ENCODE results near the gene RHD. TPM values are rescaled to one million over a fixed set of nuclear protein-coding genes. Genes with fewer than 3 reads are reported as not detected.

Gene RHD
- total RNA-seq, 4 donors from 2014 or later = not detected

- peak within 1 kb of the TSS; percentile 83 to 99 (median 93) for H3K27ac ChIP-seq
- no peak for TF ChIP-seq CTCF (IDR thresholded peaks at IDR 0.05)
- peak; percentile 45 to 93 for TF ChIP-seq POLR2A (IDR thresholded peaks at IDR 0.05)
- peaks cover 13 to 15% of the 10 kb centered on the region in 2 donors for H3K4me1 ChIP-seq
- WGBS, 2 donors = 0 to 1% methylated on average over 23 to 36 of the region's 75 CpGs
- no peaks in the 10 kb centered on the region for H3K36me3 ChIP-seq
- peak within 1 kb of the TSS; percentile 69 to 99 (median 98) for H3K4me3 ChIP-seq (replicated peaks in 1 of 3)
- H3K9me3 ChIP-seq = no peaks in the 10 kb centered on the region
- intact Hi-C loops (cut with DNase I) = no loop called here
- H3K27me3 ChIP-seq = no peaks in the 10 kb centered on the region
- peak; percentile 92 to 93 for DNase-seq
Measured at GRCh38 chr1:25338188-25338981, 66.1 kb downstream of the RHD start, which contains the start of gene TMEM50A. Gene TMEM50A (plus strand): TSS chr1:25338334. CDS start chr1:25340487, 2,153 bp downstream.

GRCh38 chr1:25338986-25339385, 66.7 kb downstream of the RHD start:
- Histone ChIP-seq H3K9me3 (no peaks in the 10 kb centered on the region), H3K27me3 (no peaks in the 10 kb centered on the region), H3K4me1 (peaks cover 13 to 15% of the 10 kb centered on the region in 2 donors), H3K27ac (peak overlapping the region; percentile 83 to 99 (median 93)), H3K4me3 (replicated peaks in 1 of 3) (peak overlapping the region; percentile 69 to 99 (median 98)), H3K36me3 (no peaks in the 10 kb centered on the region)
- no peak for DNase-seq
- TF ChIP-seq POLR2A (IDR thresholded peaks at IDR 0.05) (no peak), CTCF (IDR thresholded peaks at IDR 0.05) (no peak)
- 1% methylated on average over 6 of the region's 6 CpGs for WGBS, 2 donors
- intact Hi-C loops (cut with DNase I) = no loop called here

GRCh38 chr1:25341746-25342145, 69.4 kb downstream of the RHD start:
- Histone ChIP-seq H3K4me1 (peaks cover 13 to 15% of the 10 kb centered on the region in 2 donors), H3K36me3 (peaks cover 0 to 3% of the 10 kb centered on the region in 2 donors), H3K27ac (no peak overlapping the region), H3K9me3 (no peaks in the 10 kb centered on the region), H3K27me3 (no peaks in the 10 kb centered on the region), H3K4me3 (replicated peaks in 1 of 3) (no peak overlapping the region)
- TF ChIP-seq POLR2A (IDR thresholded peaks at IDR 0.05) (no peak), CTCF (IDR thresholded peaks at IDR 0.05) (no peak)
- 85 to 87% methylated on average over 6 of the region's 6 CpGs for WGBS, 2 donors
- DNase-seq = no peak
- intact Hi-C loops (cut with DNase I) = loop anchor here (10.0 kb wide), 1 partner anchor 87 kb away; no protein-coding TSS in a partner anchor

- Histone ChIP-seq H3K4me3 (replicated peaks in 1 of 3) (no peak overlapping the region), H3K27me3 (no peaks in the 10 kb centered on the region), H3K36me3 (peaks cover 0 to 8% of the 10 kb centered on the region in 2 donors), H3K4me1 (peaks cover 13 to 15% of the 10 kb centered on the region in 2 donors), H3K9me3 (no peaks in the 10 kb centered on the region), H3K27ac (no peak overlapping the region)
- intact Hi-C loops (cut with DNase I) = loop anchor here (10.0 kb wide), 1 partner anchor 88 kb away; no protein-coding TSS in a partner anchor
- TF ChIP-seq POLR2A (IDR thresholded peaks at IDR 0.05) (no peak), CTCF (IDR thresholded peaks at IDR 0.05) (no peak)
- no peak for DNase-seq
- WGBS, 2 donors = 93% methylated on average over 1 of the region's 1 CpG
Measured at GRCh38 chr1:25342846-25343245, 70.5 kb downstream of the RHD start.

- Histone ChIP-seq H3K27ac (no peak overlapping the region), H3K27me3 (no peaks in the 10 kb centered on the region), H3K36me3 (peaks cover 0 to 8% of the 10 kb centered on the region in 2 donors), H3K4me3 (replicated peaks in 1 of 3) (no peak overlapping the region), H3K4me1 (peaks cover 13 to 15% of the 10 kb centered on the region in 2 donors), H3K9me3 (no peaks in the 10 kb centered on the region)
- no peak for DNase-seq
- WGBS, 2 donors = 80 to 84% methylated on average over 4 of the region's 4 CpGs
- intact Hi-C loops (cut with DNase I) = loop anchor here (10.0 kb wide), 1 partner anchor 89 kb away; no protein-coding TSS in a partner anchor
- no peak for TF ChIP-seq CTCF (IDR thresholded peaks at IDR 0.05)
- no peak for TF ChIP-seq POLR2A (IDR thresholded peaks at IDR 0.05)
Measured at GRCh38 chr1:25343872-25344271, 71.6 kb downstream of the RHD start.

Data from thyroid gland (tissue), 4 donors.